IPS-15b (cell line): Measurements from ENCODE around the gene ORM2.
"Not testable (repeated sequence)": the region's sequence is repeated elsewhere in the genome, so short reads cannot be mapped to it uniquely, and the experiment has no call there.

Experiments
- H3K27me3 ChIP-seq: one replicate; pipeline ENCODE4 v1.6.1; 2013; ENCODE audit warnings: low read length; ENCODE audit not compliant: control insufficient read depth, insufficient read depth
- H3K36me3 ChIP-seq: one replicate; pipeline ENCODE4 v1.6.1; 2013; ENCODE audit warnings: low read length; ENCODE audit not compliant: control insufficient read depth, insufficient read depth
- H3K4me1 ChIP-seq: one replicate; pipeline ENCODE4 v1.6.1; 2013; ENCODE audit warnings: mild to moderate bottlenecking, low read length; ENCODE audit not compliant: control insufficient read depth, insufficient read depth
- H3K4me3 ChIP-seq: one replicate; pipeline ENCODE4 v1.5.1; 2013; ENCODE audit warnings: low read depth, low read length
- H3K9ac ChIP-seq: one replicate; pipeline ENCODE4 v1.6.1; 2013; ENCODE audit warnings: low read depth, mild to moderate bottlenecking, low read length
- H3K9me3 ChIP-seq: one replicate; pipeline ENCODE4 v1.6.1; 2013; ENCODE audit warnings: mild to moderate bottlenecking, low read length; ENCODE audit not compliant: control insufficient read depth, insufficient read depth

ORM2 gene

GRCh38 chr9:114318416-114318815 is 11.3 kb upstream of the ORM2 start:
- H3K36me3 ChIP-seq = no peaks in the 10 kb centered on the region
- H3K9ac ChIP-seq = no peak overlapping the region
- no peak overlapping the region for H3K4me3 ChIP-seq
- no peaks in the 10 kb centered on the region for H3K27me3 ChIP-seq
- no peaks in the 10 kb centered on the region for H3K4me1 ChIP-seq
- H3K9me3 ChIP-seq = no peaks in the 10 kb centered on the region

GRCh38 chr9:114319147-114319546 is 10.5 kb upstream of the ORM2 start:
- no peaks in the 10 kb centered on the region for H3K36me3 ChIP-seq
- no peaks in the 10 kb centered on the region for H3K27me3 ChIP-seq

GRCh38 chr9:114320710-114321109 is 9.0 kb upstream of the ORM2 start:
- not testable (repeated sequence) for H3K4me3 ChIP-seq, H3K4me1 ChIP-seq, H3K9ac ChIP-seq, H3K9me3 ChIP-seq, H3K27me3 ChIP-seq, H3K36me3 ChIP-seq

More at GRCh38 chr9:114319147-114319546, 10.5 kb upstream of the ORM2 start:
- H3K4me3 ChIP-seq = no peak overlapping the region
- no peaks in the 10 kb centered on the region for H3K9me3 ChIP-seq
- no peaks in the 10 kb centered on the region for H3K4me1 ChIP-seq
- H3K9ac ChIP-seq = no peak overlapping the region

GRCh38 chr9:114321759-114322158 is 7.9 kb upstream of the ORM2 start:
- H3K4me3 ChIP-seq = no peak overlapping the region

GRCh38 chr9:114322160-114322818 is 7.4 kb upstream of the ORM2 start:
- H3K9me3 ChIP-seq, H3K27me3 ChIP-seq, H3K9ac ChIP-seq, H3K4me1 ChIP-seq, H3K36me3 ChIP-seq, H3K4me3 ChIP-seq: not testable (repeated sequence)

More at GRCh38 chr9:114321759-114322158, 7.9 kb upstream of the ORM2 start:
- Histone ChIP-seq H3K27me3 (no peaks in the 10 kb centered on the region), H3K36me3 (no peaks in the 10 kb centered on the region), H3K4me1 (no peaks in the 10 kb centered on the region), H3K9ac (no peak overlapping the region), H3K9me3 (no peaks in the 10 kb centered on the region)

- not testable (repeated sequence) for H3K4me3 ChIP-seq, H3K4me1 ChIP-seq, H3K9me3 ChIP-seq, H3K9ac ChIP-seq, H3K36me3 ChIP-seq, H3K27me3 ChIP-seq
Observed at GRCh38 chr9:114322831-114323531, 6.7 kb upstream of the ORM2 start, which contains the start of gene ORM1. Gene ORM1, plus strand, starts transcription at chr9:114323098. Its CDS starts 36 bp downstream, at chr9:114323134.

GRCh38 chr9:114323849-114324248 is 5.8 kb upstream of the ORM2 start:
- H3K4me1 ChIP-seq, H3K9me3 ChIP-seq, H3K4me3 ChIP-seq, H3K27me3 ChIP-seq, H3K9ac ChIP-seq, H3K36me3 ChIP-seq: not testable (repeated sequence)

GRCh38 chr9:114324492-114324891 is 5.2 kb upstream of the ORM2 start:
- no peaks in the 10 kb centered on the region for H3K4me1 ChIP-seq
- H3K27me3 ChIP-seq = no peaks in the 10 kb centered on the region
- no peaks in the 10 kb centered on the region for H3K9me3 ChIP-seq

GRCh38 chr9:114324965-114325364 is 4.7 kb upstream of the ORM2 start:
- H3K36me3 ChIP-seq = not testable (repeated sequence)

More at GRCh38 chr9:114324492-114324891, 5.2 kb upstream of the ORM2 start:
- Histone ChIP-seq H3K4me3 (no peak overlapping the region), H3K36me3 (no peaks in the 10 kb centered on the region), H3K9ac (no peak overlapping the region)

GRCh38 chr9:114325684-114326254 is 3.9 kb upstream of the ORM2 start:
- not testable (repeated sequence) for H3K9me3 ChIP-seq, H3K4me3 ChIP-seq

More at GRCh38 chr9:114324965-114325364, 4.7 kb upstream of the ORM2 start:
- H3K4me3 ChIP-seq, H3K9me3 ChIP-seq, H3K9ac ChIP-seq, H3K27me3 ChIP-seq, H3K4me1 ChIP-seq: not testable (repeated sequence)

GRCh38 chr9:114327749-114328148 is 1.9 kb upstream of the ORM2 start:
- Histone ChIP-seq H3K9ac (no peak overlapping the region), H3K4me3 (no peak overlapping the region), H3K4me1 (no peaks in the 10 kb centered on the region), H3K36me3 (no peaks in the 10 kb centered on the region), H3K9me3 (no peaks in the 10 kb centered on the region), H3K27me3 (no peaks in the 10 kb centered on the region)

More at GRCh38 chr9:114325684-114326254, 3.9 kb upstream of the ORM2 start:
- H3K27me3 ChIP-seq, H3K4me1 ChIP-seq, H3K36me3 ChIP-seq, H3K9ac ChIP-seq: not testable (repeated sequence)

GRCh38 chr9:114328357-114328820 is 1.3 kb upstream of the ORM2 start:
- not testable (repeated sequence) for H3K4me3 ChIP-seq, H3K4me1 ChIP-seq, H3K27me3 ChIP-seq, H3K9me3 ChIP-seq, H3K36me3 ChIP-seq, H3K9ac ChIP-seq
